Endothelial cell of umbilical vein (primary cell): ENCODE results near the gene CALCA.

ENCODE experiments used
- EZH2 ChIP-seq: IDR thresholded peaks from 2 replicates; pipeline ENCODE4 v1.6.1; 2012; ENCODE audit warnings: borderline replicate concordance, low read depth, mild to moderate bottlenecking, moderate library complexity, low read length, inconsistent platforms; ENCODE audit not compliant: severe bottlenecking
- JUN ChIP-seq: IDR thresholded peaks from 2 replicates; pipeline ENCODE4 v1.6.1; 2011; ENCODE audit warnings: borderline replicate concordance, low read depth; ENCODE audit not compliant: insufficient read length, insufficient read depth
- MYC ChIP-seq: IDR thresholded peaks from one replicate; pipeline ENCODE4 v1.6.1; 2011; ENCODE audit warnings: mild to moderate bottlenecking, low read depth, low read length
- TF ChIP-seq, protein P1 (sequence below), 2 donors: IDR thresholded peaks; 1 replicate in 1 of 2; 2 replicates in 1 of 2; pipeline ENCODE4 v1.5.1; 2011; ENCODE audit warnings: low read length in 2 of 2, mild to moderate bottlenecking in 2 of 2, moderate library complexity in 2 of 2, control low read depth in 1 of 2, inconsistent platforms in 1 of 2, low read depth in 1 of 2; ENCODE audit not compliant: insufficient read depth in 1 of 2; ENCODE audit errors: extremely low read depth in 1 of 2

DNA sequence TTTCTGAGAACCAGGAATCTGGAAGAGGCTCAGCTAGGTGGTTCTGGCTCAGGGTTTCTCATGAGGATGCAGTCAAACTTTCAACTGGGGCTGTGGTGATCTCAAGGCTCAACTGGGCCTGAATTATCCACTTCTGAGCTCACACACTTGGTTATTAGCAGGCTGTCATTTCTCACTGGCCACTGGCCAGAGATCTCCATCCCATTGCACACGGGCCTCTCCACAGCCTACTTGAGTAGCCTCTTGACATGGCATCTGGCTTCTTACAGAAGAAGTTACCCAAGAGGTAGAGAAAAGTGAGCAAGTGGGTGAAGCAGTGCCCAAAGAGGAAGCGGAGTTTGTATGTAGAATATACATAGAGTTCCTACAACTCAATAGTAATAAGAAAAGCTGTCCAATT, 16.0 kb downstream of the CALCA start:
- TF ChIP-seq, protein P1, sequence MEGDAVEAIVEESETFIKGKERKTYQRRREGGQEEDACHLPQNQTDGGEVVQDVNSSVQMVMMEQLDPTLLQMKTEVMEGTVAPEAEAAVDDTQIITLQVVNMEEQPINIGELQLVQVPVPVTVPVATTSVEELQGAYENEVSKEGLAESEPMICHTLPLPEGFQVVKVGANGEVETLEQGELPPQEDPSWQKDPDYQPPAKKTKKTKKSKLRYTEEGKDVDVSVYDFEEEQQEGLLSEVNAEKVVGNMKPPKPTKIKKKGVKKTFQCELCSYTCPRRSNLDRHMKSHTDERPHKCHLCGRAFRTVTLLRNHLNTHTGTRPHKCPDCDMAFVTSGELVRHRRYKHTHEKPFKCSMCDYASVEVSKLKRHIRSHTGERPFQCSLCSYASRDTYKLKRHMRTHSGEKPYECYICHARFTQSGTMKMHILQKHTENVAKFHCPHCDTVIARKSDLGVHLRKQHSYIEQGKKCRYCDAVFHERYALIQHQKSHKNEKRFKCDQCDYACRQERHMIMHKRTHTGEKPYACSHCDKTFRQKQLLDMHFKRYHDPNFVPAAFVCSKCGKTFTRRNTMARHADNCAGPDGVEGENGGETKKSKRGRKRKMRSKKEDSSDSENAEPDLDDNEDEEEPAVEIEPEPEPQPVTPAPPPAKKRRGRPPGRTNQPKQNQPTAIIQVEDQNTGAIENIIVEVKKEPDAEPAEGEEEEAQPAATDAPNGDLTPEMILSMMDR (IDR thresholded peaks at IDR 0.05; ENCODE audit: extremely low read depth in 1 of 2, insufficient read depth in 1 of 2, low read depth in 1 of 2, low read length in 2 of 2) = no peak
- TF ChIP-seq MYC (no peak), JUN (no peak), EZH2 (no peak)
